Endothelial cell of umbilical vein (primary cell): ENCODE results near the gene ZNF516.

Experiments
- EZH2 ChIP-seq: IDR thresholded peaks from 2 replicates; pipeline ENCODE4 v1.6.1; 2012; ENCODE audit warnings: borderline replicate concordance, low read depth, mild to moderate bottlenecking, moderate library complexity, low read length, inconsistent platforms; ENCODE audit not compliant: severe bottlenecking
- FOS ChIP-seq: IDR thresholded peaks from 2 replicates; pipeline ENCODE4 v1.6.1; 2011; ENCODE audit warnings: mild to moderate bottlenecking, low read length, moderate library complexity, borderline replicate concordance; ENCODE audit not compliant: insufficient read depth
- GATA2 ChIP-seq: IDR thresholded peaks from 2 replicates; pipeline ENCODE4 v1.7.0; 2011; ENCODE audit warnings: low read depth, mild to moderate bottlenecking, moderate library complexity, mixed read lengths, low read length; ENCODE audit not compliant: insufficient read length, insufficient read depth
- JUN ChIP-seq: IDR thresholded peaks from 2 replicates; pipeline ENCODE4 v1.6.1; 2011; ENCODE audit warnings: borderline replicate concordance, low read depth; ENCODE audit not compliant: insufficient read length, insufficient read depth
- MYC ChIP-seq: IDR thresholded peaks from one replicate; pipeline ENCODE4 v1.6.1; 2011; ENCODE audit warnings: mild to moderate bottlenecking, low read depth, low read length
- POLR2A ChIP-seq: IDR thresholded peaks from 2 replicates; pipeline ENCODE4 v1.6.1; 2012; ENCODE audit warnings: low read depth, mild to moderate bottlenecking, control low read depth, low read length
- POLR2AphosphoS5 ChIP-seq: IDR thresholded peaks from 2 replicates; pipeline ENCODE4 v1.6.1; 2012; ENCODE audit warnings: low read depth, mild to moderate bottlenecking, control low read depth, low read length, moderate library complexity; ENCODE audit not compliant: insufficient read depth
- TF ChIP-seq, protein P1 (sequence below), 2 donors: IDR thresholded peaks; 1 replicate in 1 of 2; 2 replicates in 1 of 2; pipeline ENCODE4 v1.5.1; 2011; ENCODE audit warnings: low read length in 2 of 2, mild to moderate bottlenecking in 2 of 2, moderate library complexity in 2 of 2, control low read depth in 1 of 2, inconsistent platforms in 1 of 2, low read depth in 1 of 2; ENCODE audit not compliant: insufficient read depth in 1 of 2; ENCODE audit errors: extremely low read depth in 1 of 2
- TF ChIP-seq, protein P2 (sequence below): IDR thresholded peaks from 2 replicates; pipeline ENCODE4 v1.6.1; 2011; ENCODE audit not compliant: insufficient read depth, insufficient read length

DNA sequence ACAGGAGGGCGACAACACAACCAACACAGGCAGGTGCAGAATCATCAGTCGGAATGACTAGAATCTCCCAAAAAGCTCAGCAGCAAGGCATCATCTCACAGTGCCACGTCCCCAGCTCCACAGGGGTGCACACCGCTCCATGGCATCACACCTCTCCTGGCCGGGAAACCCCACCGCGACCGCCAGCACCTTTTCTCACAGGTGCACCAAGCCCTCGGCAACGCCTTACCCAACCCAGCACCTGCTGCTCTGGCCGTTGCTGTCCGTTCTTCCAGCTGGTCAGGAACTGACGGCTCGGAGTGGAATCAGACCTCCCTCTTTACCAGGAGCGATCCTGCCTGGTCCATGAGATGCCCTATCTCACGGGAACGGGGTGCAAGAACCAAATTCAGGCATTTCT lies 61.3 kb downstream of the ZNF516 start:
- TF ChIP-seq MYC (no peak), POLR2A (no peak), JUN (no peak), POLR2AphosphoS5 (no peak), EZH2 (no peak), GATA2 (no peak), FOS (no peak)
- TF ChIP-seq, protein P1, sequence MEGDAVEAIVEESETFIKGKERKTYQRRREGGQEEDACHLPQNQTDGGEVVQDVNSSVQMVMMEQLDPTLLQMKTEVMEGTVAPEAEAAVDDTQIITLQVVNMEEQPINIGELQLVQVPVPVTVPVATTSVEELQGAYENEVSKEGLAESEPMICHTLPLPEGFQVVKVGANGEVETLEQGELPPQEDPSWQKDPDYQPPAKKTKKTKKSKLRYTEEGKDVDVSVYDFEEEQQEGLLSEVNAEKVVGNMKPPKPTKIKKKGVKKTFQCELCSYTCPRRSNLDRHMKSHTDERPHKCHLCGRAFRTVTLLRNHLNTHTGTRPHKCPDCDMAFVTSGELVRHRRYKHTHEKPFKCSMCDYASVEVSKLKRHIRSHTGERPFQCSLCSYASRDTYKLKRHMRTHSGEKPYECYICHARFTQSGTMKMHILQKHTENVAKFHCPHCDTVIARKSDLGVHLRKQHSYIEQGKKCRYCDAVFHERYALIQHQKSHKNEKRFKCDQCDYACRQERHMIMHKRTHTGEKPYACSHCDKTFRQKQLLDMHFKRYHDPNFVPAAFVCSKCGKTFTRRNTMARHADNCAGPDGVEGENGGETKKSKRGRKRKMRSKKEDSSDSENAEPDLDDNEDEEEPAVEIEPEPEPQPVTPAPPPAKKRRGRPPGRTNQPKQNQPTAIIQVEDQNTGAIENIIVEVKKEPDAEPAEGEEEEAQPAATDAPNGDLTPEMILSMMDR (IDR thresholded peaks at IDR 0.05; ENCODE audit: extremely low read depth in 1 of 2, insufficient read depth in 1 of 2, low read depth in 1 of 2, low read length in 2 of 2) = no peak
- TF ChIP-seq, protein P2, sequence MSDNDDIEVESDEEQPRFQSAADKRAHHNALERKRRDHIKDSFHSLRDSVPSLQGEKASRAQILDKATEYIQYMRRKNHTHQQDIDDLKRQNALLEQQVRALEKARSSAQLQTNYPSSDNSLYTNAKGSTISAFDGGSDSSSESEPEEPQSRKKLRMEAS = no peak
